ENCODE measurements around the gene KRTAP19-3. TPM values are rescaled to one million over a fixed set of nuclear protein-coding genes. Genes with fewer than 3 reads are reported as not detected.
"Not testable (repeated sequence)": the region's sequence is repeated elsewhere in the genome, so short reads cannot be mapped to it uniquely, and the experiment has no call there.

The KRTAP19-3 gene
- total RNA-seq (not detected), polyA plus RNA-seq (not detected)

DNA sequence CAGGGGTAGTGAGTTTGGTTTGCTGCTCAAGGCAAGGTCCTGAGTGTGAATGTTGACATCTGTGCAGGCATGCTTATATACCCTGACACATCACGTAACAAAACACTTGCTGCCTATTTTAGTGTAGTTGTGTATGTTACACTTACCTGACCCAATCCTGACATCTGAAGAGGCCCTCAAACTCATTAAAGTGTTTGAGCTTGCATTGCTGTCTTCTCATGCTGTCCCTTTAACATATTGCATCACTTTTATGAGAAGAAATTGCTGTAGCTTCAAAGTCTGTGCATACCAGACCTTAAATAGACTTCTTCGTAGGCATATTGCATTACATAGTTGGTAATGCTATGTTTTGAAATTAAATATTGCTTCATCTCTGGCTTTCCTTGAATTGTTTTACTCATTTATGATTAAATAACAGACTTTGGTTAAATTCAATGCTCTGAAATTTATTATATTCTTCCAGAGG lies at the start of gene KRTAP19-3:
Gene KRTAP19-3 (minus strand): TSS at position 51 of the 466 bp plus-strand sequence. CDS start 56 bp downstream, outside the sequence.
- WGBS: 61% methylated on average over 2 of the region's 2 CpGs
- no peaks in the 10 kb centered on the region for H3K4me1 ChIP-seq (ENCODE audit: insufficient read depth)
- no peaks in the 10 kb centered on the region for H3K36me3 ChIP-seq (ENCODE audit: insufficient read depth)
- no peak for DNase-seq (ENCODE audit: extremely low spot score)
- H3K27ac ChIP-seq (ENCODE audit: low read depth): no peak within 1 kb of the TSS
- no peak within 1 kb of the TSS for H3K4me3 ChIP-seq (ENCODE audit: low read depth, low read length)

- 80% methylated on average over 1 of the region's 1 CpG for WGBS
- Histone ChIP-seq H3K36me3 (ENCODE audit: insufficient read depth) (no peaks in the 10 kb centered on the region), H3K4me3 (ENCODE audit: low read depth, low read length) (no peak overlapping the region), H3K27ac (ENCODE audit: low read depth) (no peak overlapping the region), H3K4me1 (ENCODE audit: insufficient read depth) (no peaks in the 10 kb centered on the region)
- no peak for DNase-seq (ENCODE audit: extremely low spot score)
Observed at GRCh38 chr21:30518876-30519275, 27.1 kb upstream of the KRTAP19-3 start.

DNA sequence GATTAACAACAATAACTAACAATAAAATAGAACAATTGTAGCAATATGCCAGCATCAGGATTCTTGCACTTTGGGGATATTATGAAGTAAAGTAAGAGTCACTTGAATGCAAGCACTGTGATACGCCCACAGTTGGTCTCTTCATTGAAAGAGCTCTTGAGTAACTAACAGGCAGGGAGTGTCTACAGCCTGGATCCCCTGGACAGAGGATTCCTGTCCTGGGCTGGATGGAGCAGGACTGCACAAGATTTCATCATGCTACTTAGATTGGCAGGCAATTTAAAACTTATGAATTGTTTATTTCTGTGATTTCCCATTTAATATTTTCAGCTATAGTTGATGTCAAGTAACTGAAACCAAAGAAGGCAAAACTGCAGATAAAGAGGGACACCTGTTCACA lies 23.9 kb upstream of the KRTAP19-3 start:
- Histone ChIP-seq H3K4me1 (ENCODE audit: insufficient read depth) (no peaks in the 10 kb centered on the region), H3K4me3 (ENCODE audit: low read depth, low read length) (no peak overlapping the region), H3K27ac (ENCODE audit: low read depth) (no peak overlapping the region), H3K36me3 (ENCODE audit: insufficient read depth) (no peaks in the 10 kb centered on the region)
- 83% methylated on average over 1 of the region's 1 CpG for WGBS
- DNase-seq (ENCODE audit: extremely low spot score): no peak

DNA sequence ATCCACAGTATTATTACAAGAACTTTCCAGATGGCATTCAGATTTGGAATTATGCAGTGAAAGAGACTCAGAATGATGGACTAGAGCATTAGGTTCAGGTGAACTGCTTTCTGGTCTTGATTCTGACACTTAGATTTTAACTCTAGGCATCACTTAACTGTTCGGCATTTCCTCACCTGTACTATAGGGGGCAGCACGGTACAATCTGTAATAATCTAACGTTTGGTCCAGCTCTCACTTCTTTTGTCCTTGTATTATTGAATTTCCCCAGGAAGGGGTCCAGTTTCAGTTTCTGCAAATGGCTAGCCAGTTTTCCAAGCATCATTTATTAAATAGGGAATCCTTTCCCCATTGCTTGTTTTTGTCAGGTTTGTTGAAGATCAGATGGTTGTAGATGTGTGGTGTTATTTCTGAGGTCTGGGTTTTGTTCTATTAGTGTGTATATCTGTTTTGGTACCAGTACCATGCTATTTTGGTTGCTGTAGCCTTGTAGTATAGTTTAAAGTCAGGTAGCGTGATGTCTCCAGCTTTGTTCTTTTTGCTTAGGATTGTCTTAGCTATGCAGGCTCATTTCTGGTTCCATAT lies 13.9 kb upstream of the KRTAP19-3 start:
- not testable (repeated sequence) for H3K4me3 ChIP-seq (ENCODE audit: low read depth, low read length); DNase-seq (ENCODE audit: extremely low spot score); H3K27ac ChIP-seq (ENCODE audit: low read depth); H3K4me1 ChIP-seq (ENCODE audit: insufficient read depth); H3K36me3 ChIP-seq (ENCODE audit: insufficient read depth)
- 27% methylated on average over 4 of the region's 4 CpGs for WGBS

GRCh38 chr21:30502041-30502440 lies 10.2 kb upstream of the KRTAP19-3 start, which contains the start of gene KRTAP19-5:
KRTAP19-5 (minus strand) TSS chr21:30502141; CDS start chr21:30502090, 51 bp downstream.
- Histone ChIP-seq H3K4me3 (ENCODE audit: low read depth, low read length) (no peak within 1 kb of the TSS), H3K36me3 (ENCODE audit: insufficient read depth) (no peaks in the 10 kb centered on the region), H3K27ac (ENCODE audit: low read depth) (no peak within 1 kb of the TSS), H3K4me1 (ENCODE audit: insufficient read depth) (no peaks in the 10 kb centered on the region)
- WGBS: 78% methylated on average over 6 of the region's 6 CpGs
- no peak for DNase-seq (ENCODE audit: extremely low spot score)

DNA sequence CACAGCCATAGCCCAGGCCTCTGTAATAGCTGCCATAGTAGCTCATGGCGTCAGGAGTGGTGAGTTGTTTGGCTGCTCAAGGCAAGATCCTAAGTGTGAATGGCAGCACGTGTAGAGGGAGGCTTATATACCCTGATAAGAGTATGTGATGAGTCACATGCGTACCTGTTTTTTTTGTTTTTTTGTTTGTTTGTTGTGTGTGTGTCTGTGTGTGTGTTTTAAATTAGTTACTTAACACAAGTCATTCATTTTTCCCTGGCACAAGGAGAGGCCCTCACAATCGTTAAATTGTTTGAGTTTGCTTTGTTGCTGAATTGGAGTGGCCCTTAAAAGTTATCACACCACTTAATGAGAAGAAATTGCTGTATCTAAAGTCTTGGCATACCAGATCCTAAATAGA lies 5.3 kb upstream of the KRTAP19-3 start, which contains the start of gene KRTAP19-4:
Gene KRTAP19-4 (minus strand): TSS at position 101 of the 400 bp plus-strand sequence. CDS start 55 bp downstream, at position 46.
- no peaks in the 10 kb centered on the region for H3K4me1 ChIP-seq (ENCODE audit: insufficient read depth)
- WGBS: 74% methylated on average over 4 of the region's 4 CpGs
- H3K36me3 ChIP-seq (ENCODE audit: insufficient read depth): no peaks in the 10 kb centered on the region
- H3K27ac ChIP-seq (ENCODE audit: low read depth): no peak within 1 kb of the TSS
- no peak within 1 kb of the TSS for H3K4me3 ChIP-seq (ENCODE audit: low read depth, low read length)
- no peak for DNase-seq (ENCODE audit: extremely low spot score)

DNA sequence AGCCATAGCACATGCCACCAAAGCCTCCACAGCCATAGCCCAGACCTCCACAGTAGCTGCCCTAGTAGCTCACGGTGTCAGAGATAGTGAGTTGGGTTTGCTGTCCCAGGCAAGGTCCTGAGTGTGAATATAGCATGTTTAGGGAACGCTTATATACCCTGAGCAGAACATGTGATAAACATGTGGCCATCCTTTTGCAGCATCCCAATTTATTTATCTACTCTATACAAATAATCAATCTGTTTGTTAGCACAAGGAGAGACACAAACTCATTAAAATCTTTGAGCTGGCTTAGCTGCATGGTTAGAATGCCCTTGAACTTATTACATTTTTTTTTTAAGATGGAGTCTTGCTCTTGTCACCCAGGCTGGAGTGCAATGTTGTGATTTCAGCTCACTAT lies 4.5 kb downstream of the KRTAP19-3 start, which contains the start of gene KRTAP19-2:
Gene KRTAP19-2 (minus strand): TSS at position 101 of the 400 bp plus-strand sequence. CDS start 88 bp downstream, at position 13.
- no peak for DNase-seq (ENCODE audit: extremely low spot score)
- WGBS: 88% methylated on average over 2 of the region's 2 CpGs
- no peaks in the 10 kb centered on the region for H3K4me1 ChIP-seq (ENCODE audit: insufficient read depth)
- H3K36me3 ChIP-seq (ENCODE audit: insufficient read depth): no peaks in the 10 kb centered on the region
- no peak within 1 kb of the TSS for H3K4me3 ChIP-seq (ENCODE audit: low read depth, low read length)
- H3K27ac ChIP-seq (ENCODE audit: low read depth): no peak within 1 kb of the TSS

- Histone ChIP-seq H3K36me3 (ENCODE audit: insufficient read depth) (no peaks in the 10 kb centered on the region), H3K4me1 (ENCODE audit: insufficient read depth) (no peaks in the 10 kb centered on the region), H3K27ac (ENCODE audit: low read depth) (no peak overlapping the region), H3K4me3 (ENCODE audit: low read depth, low read length) (no peak overlapping the region)
- DNase-seq (ENCODE audit: extremely low spot score): no peak
- 71% methylated on average over 2 of the region's 2 CpGs for WGBS
Observed at GRCh38 chr21:30486180-30486579, 5.6 kb downstream of the KRTAP19-3 start.

GRCh38 chr21:30482130-30482529 lies 9.7 kb downstream of the KRTAP19-3 start:
- WGBS: 68% methylated on average over 2 of the region's 2 CpGs
- H3K4me3 ChIP-seq (ENCODE audit: low read depth, low read length): no peak overlapping the region
- no peaks in the 10 kb centered on the region for H3K4me1 ChIP-seq (ENCODE audit: insufficient read depth)
- H3K36me3 ChIP-seq (ENCODE audit: insufficient read depth): no peaks in the 10 kb centered on the region
- no peak for DNase-seq (ENCODE audit: extremely low spot score)
- H3K27ac ChIP-seq (ENCODE audit: low read depth): no peak overlapping the region

DNA sequence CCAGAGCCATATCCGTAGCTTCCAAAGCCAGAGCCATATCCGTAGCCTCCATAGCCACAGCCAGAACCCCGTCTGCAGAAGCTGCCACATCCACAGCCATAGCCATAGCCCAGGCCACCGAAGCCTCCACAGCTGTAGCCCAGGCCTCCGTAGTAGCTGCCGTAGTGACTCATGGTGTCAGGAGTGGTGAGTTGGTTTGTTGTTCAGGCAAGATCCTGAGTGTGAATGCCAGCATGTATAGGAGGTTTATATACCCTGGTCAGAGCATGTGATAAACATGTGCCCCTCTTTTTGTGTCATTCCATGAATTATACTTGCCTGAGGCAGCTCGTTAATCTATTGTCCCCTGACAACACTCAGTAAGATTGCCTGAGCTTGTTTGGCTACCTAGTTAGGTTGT lies 11.7 kb downstream of the KRTAP19-3 start, which contains the start of gene KRTAP19-1:
Gene KRTAP19-1 (minus strand): TSS at position 223 of the 400 bp plus-strand sequence. CDS start 50 bp downstream, at position 173.
- Histone ChIP-seq H3K4me3 (ENCODE audit: low read depth, low read length) (no peak within 1 kb of the TSS), H3K27ac (ENCODE audit: low read depth) (no peak within 1 kb of the TSS), H3K4me1 (ENCODE audit: insufficient read depth) (no peaks in the 10 kb centered on the region), H3K36me3 (ENCODE audit: insufficient read depth) (no peaks in the 10 kb centered on the region)
- 89% methylated on average over 7 of the region's 7 CpGs for WGBS
- DNase-seq (ENCODE audit: extremely low spot score): no peak

- Histone ChIP-seq H3K4me1 (ENCODE audit: insufficient read depth) (no peaks in the 10 kb centered on the region), H3K36me3 (ENCODE audit: insufficient read depth) (no peaks in the 10 kb centered on the region), H3K27ac (ENCODE audit: low read depth) (no peak overlapping the region), H3K4me3 (ENCODE audit: low read depth, low read length) (no peak overlapping the region)
- WGBS: 68% methylated on average over 4 of the region's 4 CpGs
- no peak for DNase-seq (ENCODE audit: extremely low spot score)
Observed at GRCh38 chr21:30479259-30479658, 12.6 kb downstream of the KRTAP19-3 start.

DNA sequence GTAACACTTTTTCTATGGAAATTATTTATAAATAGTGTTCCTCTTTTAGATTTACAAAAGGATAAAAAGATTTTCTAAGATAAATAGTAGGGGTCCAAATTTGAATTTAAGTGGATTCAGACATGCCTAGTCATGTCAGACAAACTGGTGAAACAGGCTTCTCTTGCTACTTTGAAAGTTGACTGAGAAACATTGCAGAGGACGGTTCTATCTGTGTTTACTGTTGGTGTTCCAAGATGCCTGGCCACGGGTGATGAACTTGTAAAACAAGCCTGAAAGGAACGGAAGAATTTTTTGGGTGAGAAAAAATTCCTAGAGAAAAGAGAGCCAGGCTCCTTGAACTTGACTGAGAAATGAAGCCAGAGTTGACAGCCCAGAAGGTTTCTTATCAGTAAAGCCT lies 13.8 kb downstream of the KRTAP19-3 start:
- Histone ChIP-seq H3K4me1 (ENCODE audit: insufficient read depth) (no peaks in the 10 kb centered on the region), H3K36me3 (ENCODE audit: insufficient read depth) (no peaks in the 10 kb centered on the region), H3K27ac (ENCODE audit: low read depth) (no peak overlapping the region), H3K4me3 (ENCODE audit: low read depth, low read length) (no peak overlapping the region)
- DNase-seq (ENCODE audit: extremely low spot score): peak; percentile 41
- WGBS: 20% methylated on average over 3 of the region's 3 CpGs

DNA sequence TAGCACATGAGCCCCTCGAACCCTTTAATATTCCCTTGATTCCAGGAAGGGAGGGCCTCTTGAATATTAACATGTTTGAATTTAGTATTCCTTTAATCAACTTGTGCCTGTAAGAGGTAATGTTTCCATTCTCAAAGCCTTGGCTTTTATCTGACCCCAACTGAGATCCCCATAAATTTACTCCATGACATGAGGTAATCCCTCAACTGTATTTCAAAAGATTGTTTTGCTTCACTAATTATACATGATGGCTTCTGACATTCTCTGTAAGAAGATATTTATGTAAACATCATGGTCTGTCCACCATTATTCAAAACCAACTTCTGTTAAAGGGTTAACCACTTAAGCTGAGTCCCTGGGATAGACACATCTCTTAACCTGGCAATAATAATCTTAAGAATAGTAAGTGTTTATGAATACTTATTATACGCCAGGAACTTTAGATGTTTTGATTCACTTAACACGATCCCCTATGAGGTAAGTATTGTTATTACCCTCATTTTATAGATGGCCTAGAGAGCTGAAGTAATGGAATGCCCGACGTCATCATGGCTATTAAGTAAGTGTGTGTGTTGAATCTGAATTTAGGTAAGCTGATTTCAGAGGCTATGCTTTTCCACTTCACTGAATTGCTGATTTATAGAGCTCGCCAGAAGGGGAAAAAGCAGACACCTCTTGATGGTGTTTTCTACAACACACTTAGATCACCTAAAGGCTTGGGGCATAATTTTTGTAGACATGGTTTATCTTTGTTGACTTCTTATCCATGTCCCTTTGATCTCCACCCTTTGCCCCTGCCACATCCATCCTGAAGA lies 22.7 kb downstream of the KRTAP19-3 start:
- DNase-seq (ENCODE audit: extremely low spot score): no peak
- H3K36me3 ChIP-seq (ENCODE audit: insufficient read depth): no peaks in the 10 kb centered on the region
- WGBS: 45% methylated on average over 6 of the region's 6 CpGs
- no peak overlapping the region for H3K27ac ChIP-seq (ENCODE audit: low read depth)
- H3K4me3 ChIP-seq (ENCODE audit: low read depth, low read length): no peak overlapping the region
- no peaks in the 10 kb centered on the region for H3K4me1 ChIP-seq (ENCODE audit: insufficient read depth)

DNA sequence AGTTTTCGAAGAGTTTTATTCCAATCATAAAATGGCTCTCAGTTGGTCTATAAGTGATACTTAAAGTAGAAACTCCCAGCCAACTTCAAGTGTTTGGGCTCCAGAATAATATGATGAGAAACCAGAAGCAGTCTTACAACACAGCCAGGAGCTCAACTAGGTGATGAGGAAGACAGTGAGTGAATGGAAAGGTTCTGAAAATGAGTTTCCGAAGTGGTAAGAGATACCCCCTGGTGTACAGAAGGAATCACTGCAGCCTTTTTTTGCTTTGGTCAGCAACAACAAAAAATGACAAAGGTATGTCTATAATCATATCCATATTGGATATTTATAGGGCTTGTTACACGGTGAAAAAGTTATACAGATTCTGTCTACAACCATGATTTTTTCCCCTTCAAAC lies 28.1 kb downstream of the KRTAP19-3 start:
- no peak overlapping the region for H3K27ac ChIP-seq (ENCODE audit: low read depth)
- no peak for DNase-seq (ENCODE audit: extremely low spot score)
- WGBS: 50% methylated on average over 3 of the region's 3 CpGs
- H3K36me3 ChIP-seq (ENCODE audit: insufficient read depth): no peaks in the 10 kb centered on the region
- no peak overlapping the region for H3K4me3 ChIP-seq (ENCODE audit: low read depth, low read length)
- no peaks in the 10 kb centered on the region for H3K4me1 ChIP-seq (ENCODE audit: insufficient read depth)

Measured in urinary bladder (tissue), 4 donors.